ENCODE data around the gene FAM162A. TPM values are rescaled to one million over a fixed set of nuclear protein-coding genes. Genes with fewer than 3 reads are reported as not detected.

FAM162A gene
- total and polyA plus RNA-seq, 7 donors = 36.0 to 127 (median 66.5) TPM

DNA sequence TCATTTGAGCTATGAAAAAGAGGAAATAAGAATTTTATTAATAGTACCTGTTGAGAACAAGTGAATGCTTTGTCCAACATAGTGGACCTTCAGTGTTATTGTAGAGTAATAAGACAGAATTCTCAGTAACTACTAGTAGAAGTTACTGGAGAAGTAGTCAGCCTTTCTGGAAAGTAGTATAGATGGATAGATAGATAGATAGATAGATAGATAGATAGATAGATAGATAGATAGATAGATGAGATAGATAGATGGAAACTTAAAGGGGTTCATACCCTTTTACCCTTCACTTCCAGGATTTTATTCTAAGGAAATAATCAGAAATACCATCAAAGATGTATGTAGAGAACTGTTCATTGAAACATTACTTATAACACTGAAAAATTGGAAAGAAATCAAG, 5.2 kb downstream of the FAM162A start:
- Histone ChIP-seq H3K4me3 (no peak overlapping the region), H3K27ac (no peak overlapping the region), H3K4me1 (peaks cover 7% of the 10 kb centered on the region), H3K27me3 (ENCODE audit: insufficient read depth in 3 of 3, low read length in 2 of 3) (no peaks in the 10 kb centered on the region), H3K36me3 (ENCODE audit: insufficient read depth in 1 of 2, low read depth in 1 of 2) (peaks cover 0 to 5% of the 10 kb centered on the region in 2 donors), H3K9me3 (no peaks in the 10 kb centered on the region)
- intact Hi-C loops (cut with DNase I) = loop anchor here in 1 of 2 donors (10.0 kb wide), 2 partner anchors 554 to 844 kb away; partner anchors contain the start of genes EAF2, IQCB1 and POLQ
- DNase-seq (no peak), ATAC-seq (no peak)
- TF ChIP-seq, protein P1, sequence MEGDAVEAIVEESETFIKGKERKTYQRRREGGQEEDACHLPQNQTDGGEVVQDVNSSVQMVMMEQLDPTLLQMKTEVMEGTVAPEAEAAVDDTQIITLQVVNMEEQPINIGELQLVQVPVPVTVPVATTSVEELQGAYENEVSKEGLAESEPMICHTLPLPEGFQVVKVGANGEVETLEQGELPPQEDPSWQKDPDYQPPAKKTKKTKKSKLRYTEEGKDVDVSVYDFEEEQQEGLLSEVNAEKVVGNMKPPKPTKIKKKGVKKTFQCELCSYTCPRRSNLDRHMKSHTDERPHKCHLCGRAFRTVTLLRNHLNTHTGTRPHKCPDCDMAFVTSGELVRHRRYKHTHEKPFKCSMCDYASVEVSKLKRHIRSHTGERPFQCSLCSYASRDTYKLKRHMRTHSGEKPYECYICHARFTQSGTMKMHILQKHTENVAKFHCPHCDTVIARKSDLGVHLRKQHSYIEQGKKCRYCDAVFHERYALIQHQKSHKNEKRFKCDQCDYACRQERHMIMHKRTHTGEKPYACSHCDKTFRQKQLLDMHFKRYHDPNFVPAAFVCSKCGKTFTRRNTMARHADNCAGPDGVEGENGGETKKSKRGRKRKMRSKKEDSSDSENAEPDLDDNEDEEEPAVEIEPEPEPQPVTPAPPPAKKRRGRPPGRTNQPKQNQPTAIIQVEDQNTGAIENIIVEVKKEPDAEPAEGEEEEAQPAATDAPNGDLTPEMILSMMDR (IDR thresholded peaks at IDR 0.05) = no peak

- intact Hi-C loops (cut with DNase I) = loop anchor here in 1 of 2 donors (5.0 to 10.0 kb wide), 3 partner anchors 172 to 845 kb away; partner anchors contain the start of genes DTX3L, EAF2, IQCB1 and PARP9
- ATAC-seq (no peak), DNase-seq (no peak)
- Histone ChIP-seq H3K4me1 (peaks cover 7% of the 10 kb centered on the region), H3K27ac (no peak overlapping the region), H3K4me3 (no peak overlapping the region), H3K9me3 (no peaks in the 10 kb centered on the region), H3K36me3 (ENCODE audit: insufficient read depth in 1 of 2, low read depth in 1 of 2) (peaks cover 0 to 5% of the 10 kb centered on the region in 2 donors), H3K27me3 (ENCODE audit: insufficient read depth in 3 of 3, low read length in 2 of 3) (no peaks in the 10 kb centered on the region)
- WGBS, 3 donors = 78 to 85% (median 80%) methylated on average over 4 of the region's 4 CpGs
- TF ChIP-seq, protein P1 (IDR thresholded peaks at IDR 0.05) = no peak
These were observed 5.9 kb downstream of the FAM162A start for GRCh38 chr3:122389892-122390291.

DNA sequence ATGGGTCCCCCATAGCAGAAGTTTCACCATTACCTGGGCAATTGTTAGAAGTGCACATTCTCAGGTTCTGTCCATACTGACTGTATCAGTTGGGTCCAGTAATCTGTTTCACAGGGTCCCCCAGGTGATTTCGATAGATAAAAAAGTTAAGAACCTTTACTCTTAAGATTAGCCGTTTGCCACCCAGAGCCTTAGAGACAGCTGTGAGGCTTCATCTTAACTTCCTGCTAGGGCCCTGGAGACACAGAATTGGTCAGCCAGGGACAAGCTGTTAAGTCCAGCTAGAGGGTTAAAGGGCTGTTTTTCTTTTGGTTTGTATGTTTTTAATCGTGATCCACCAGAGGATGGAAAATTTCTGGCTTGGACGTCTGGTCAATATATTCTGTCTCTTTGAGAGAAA, 6.7 kb downstream of the FAM162A start:
- TF ChIP-seq, protein P1 (IDR thresholded peaks at IDR 0.05) = no peak
- intact Hi-C loops (cut with DNase I) = loop anchor here in 1 of 2 donors (5.0 kb wide), 1 partner anchor 172 kb away; the partner anchor contains the start of genes DTX3L and PARP9
- peaks cover 0 to 5% of the 10 kb centered on the region in 2 donors for H3K36me3 ChIP-seq (ENCODE audit: insufficient read depth in 1 of 2, low read depth in 1 of 2)
- no peaks in the 10 kb centered on the region for H3K4me1 ChIP-seq
- H3K4me3 ChIP-seq = no peak overlapping the region
- ATAC-seq = no peak
- WGBS, 3 donors = 54 to 63% (median 58%) methylated on average over 4 of the region's 4 CpGs
- no peak overlapping the region for H3K27ac ChIP-seq
- no peaks in the 10 kb centered on the region for H3K27me3 ChIP-seq (ENCODE audit: insufficient read depth in 3 of 3, low read length in 2 of 3)
- DNase-seq = no peak
- no peaks in the 10 kb centered on the region for H3K9me3 ChIP-seq

GRCh38 chr3:122391681-122392446, 7.9 kb downstream of the FAM162A start:
- TF ChIP-seq, protein P1 (IDR thresholded peaks at IDR 0.05) = no peak
- peaks cover 0 to 5% of the 10 kb centered on the region in 2 donors for H3K36me3 ChIP-seq (ENCODE audit: insufficient read depth in 1 of 2, low read depth in 1 of 2)
- no peaks in the 10 kb centered on the region for H3K4me1 ChIP-seq
- H3K4me3 ChIP-seq = no peak overlapping the region
- no peaks in the 10 kb centered on the region for H3K9me3 ChIP-seq
- WGBS, 3 donors = 70 to 82% (median 70%) methylated on average over 2 of the region's 2 CpGs
- no peaks in the 10 kb centered on the region for H3K27me3 ChIP-seq (ENCODE audit: insufficient read depth in 3 of 3, low read length in 2 of 3)
- H3K27ac ChIP-seq = no peak overlapping the region
- DNase-seq (no peak), ATAC-seq (no peak)
- intact Hi-C loops (cut with DNase I) = loop anchor here in 1 of 2 donors (2.0 to 5.0 kb wide), 2 partner anchors 170 to 287 kb away; partner anchors contain the start of genes DTX3L and PARP9

All from psoas muscle (tissue), 8 donors.